Left lung (tissue), 10 donors: ENCODE results near the gene SPG7. TPM values are rescaled to one million over a fixed set of nuclear protein-coding genes. Genes with fewer than 3 reads are reported as not detected.
"Not testable (repeated sequence)": the region's sequence is repeated elsewhere in the genome, so short reads cannot be mapped to it uniquely, and the experiment has no call there.

Source experiments
- ATAC-seq: fragments of 200-7000 bp; cut with Tn5 transposase; one replicate; pipeline ENCODE4 v1.9.1; 2020; ENCODE audit warnings: moderate library complexity
- DNase-seq, 4 donors: peaks; one replicate each; pipeline ENCODE4 v3.0.0-alpha.2; 2013 to 2020
- H3K27ac ChIP-seq, 2 donors: fragments of 200-600 bp; sonication (generic) in 1 of 2; one replicate each; pipeline versions ENCODE4 v1.5.0 to v1.8.0; 2020 to 2021
- H3K27me3 ChIP-seq, 2 donors: fragments of 200-600 bp; sonication (generic) in 1 of 2; one replicate each; pipeline versions ENCODE4 v1.5.0 to v1.8.0; 2020 to 2021
- H3K36me3 ChIP-seq, 2 donors: fragments of 200-600 bp; sonication (generic) in 1 of 2; one replicate each; pipeline versions ENCODE4 v1.5.0 to v1.8.0; 2020 to 2021
- H3K4me1 ChIP-seq, 2 donors: fragments of 200-600 bp; one replicate each; pipeline ENCODE4 v1.8.0; 2021
- H3K4me3 ChIP-seq, 2 donors: fragments of 200-600 bp; sonication (generic) in 1 of 2; one replicate each; pipeline versions ENCODE4 v1.5.0 to v1.8.0; 2020 to 2021; ENCODE audit warnings: mild to moderate bottlenecking in 1 of 2
- H3K9me3 ChIP-seq, 2 donors: fragments of 200-600 bp; sonication (generic) in 1 of 2; one replicate each; pipeline versions ENCODE4 v1.5.0 to v1.8.0; 2020 to 2021
- CTCF ChIP-seq, 2 donors: fragments of 200-600 bp; sonication (generic) in 1 of 2; IDR thresholded peaks; one replicate each; pipeline versions ENCODE4 v1.5.0 to v1.8.0; 2021; ENCODE audit warnings: antibody characterized with exemption in 2 of 2
- intact Hi-C, 2 donors: fragments of 100-400 bp; cut with DNase I; formaldehyde crosslinking; loops; one replicate each; pipeline versions ENCODE4 v1.11.2 to v1.14.2; 2022
- polyA plus RNA-seq, 6 donors: library from polyadenylated mRNA; unstranded; fragments of 120-200 nt; gene quantifications; one replicate each; pipeline ENCODE4 v1.2.1, GENCODE V29; 2013; ENCODE audit not compliant: insufficient read length in 6 of 6
- total RNA-seq, 2 donors: library from RNA; stranded (reverse); fragmentation: NEBNext Ultra II Directional; extraction: Animal tissue kit (Norgen Biotek cat#: 25700); gene quantifications; one replicate each; pipeline ENCODE4 v1.2.1, GENCODE V29; 2021
- donor health status: DM: no; HTN: yes; CAD: no.
- donor health status: DM: no; HTN: no; CAD: no.

The SPG7 gene
- total and polyA plus RNA-seq, 8 donors, result 79.3 to 148 (median 121) TPM

- no peak for ATAC-seq
- no peak overlapping the region for H3K27ac ChIP-seq
These were observed 59.7 kb downstream of the SPG7 start for GRCh38 chr16:89567656-89568594.

GRCh38 chr16:89569506-89570341, 61.5 kb downstream of the SPG7 start:
- peaks cover 0 to 5% of the 10 kb centered on the region in 2 donors for H3K36me3 ChIP-seq
- H3K27me3 ChIP-seq, result peaks cover 8 to 52% of the 10 kb centered on the region in 2 donors
- intact Hi-C loops, result no loop called here
- peaks cover 12 to 21% of the 10 kb centered on the region in 2 donors for H3K4me1 ChIP-seq
- H3K9me3 ChIP-seq, result no peaks in the 10 kb centered on the region
- ATAC-seq, result no peak
- H3K27ac ChIP-seq, result no peak overlapping the region
- H3K4me3 ChIP-seq, result no peak overlapping the region
- DNase-seq, result no peak
- TF ChIP-seq CTCF (IDR thresholded peaks at IDR 0.05), result no peak

More at GRCh38 chr16:89567656-89568594, 59.7 kb downstream of the SPG7 start:
- TF ChIP-seq CTCF (IDR thresholded peaks at IDR 0.05), result no peak
- no peak for DNase-seq
- peaks cover 0 to 34% of the 10 kb centered on the region in 2 donors for H3K27me3 ChIP-seq
- intact Hi-C loops, result no loop called here
- H3K4me3 ChIP-seq, result no peak overlapping the region
- H3K4me1 ChIP-seq, result peaks cover 9 to 32% of the 10 kb centered on the region in 2 donors
- H3K36me3 ChIP-seq, result peaks cover 0 to 23% of the 10 kb centered on the region in 2 donors
- H3K9me3 ChIP-seq, result no peaks in the 10 kb centered on the region

GRCh38 chr16:89570342-89570923, 62.2 kb downstream of the SPG7 start:
- Histone ChIP-seq H3K4me3 (no peak overlapping the region), H3K27me3 (peaks cover 15 to 59% of the 10 kb centered on the region in 2 donors), H3K27ac (no peak overlapping the region), H3K4me1 (peaks cover 14 to 21% of the 10 kb centered on the region in 2 donors), H3K9me3 (no peaks in the 10 kb centered on the region), H3K36me3 (peaks cover 0 to 3% of the 10 kb centered on the region in 2 donors)
- no peak for TF ChIP-seq CTCF (IDR thresholded peaks at IDR 0.05)
- ATAC-seq (no peak), DNase-seq (no peak)
- intact Hi-C loops, result no loop called here

- H3K36me3 ChIP-seq, H3K27ac ChIP-seq, ATAC-seq, H3K9me3 ChIP-seq, intact Hi-C loops, H3K4me3 ChIP-seq, DNase-seq: not testable (repeated sequence)
- Histone ChIP-seq H3K4me1 (peaks cover 7 to 20% of the 10 kb centered on the region in 2 donors), H3K27me3 (peaks cover 16 to 66% of the 10 kb centered on the region in 2 donors)
These were observed 62.9 kb downstream of the SPG7 start for GRCh38 chr16:89570983-89571598.

- DNase-seq, result no peak
- intact Hi-C loops, result no loop called here
- Histone ChIP-seq H3K36me3 (peaks cover 0 to 3% of the 10 kb centered on the region in 2 donors), H3K4me3 (no peak overlapping the region), H3K27me3 (peaks cover 22 to 72% of the 10 kb centered on the region in 2 donors), H3K9me3 (no peaks in the 10 kb centered on the region), H3K4me1 (peaks cover 7 to 19% of the 10 kb centered on the region in 2 donors), H3K27ac (no peak overlapping the region)
- no peak for ATAC-seq
- TF ChIP-seq CTCF (IDR thresholded peaks at IDR 0.05), result no peak
These were observed 63.4 kb downstream of the SPG7 start for GRCh38 chr16:89571636-89572035.
